ENCODE results near the gene GALNT17.

Gene GALNT17

DNA sequence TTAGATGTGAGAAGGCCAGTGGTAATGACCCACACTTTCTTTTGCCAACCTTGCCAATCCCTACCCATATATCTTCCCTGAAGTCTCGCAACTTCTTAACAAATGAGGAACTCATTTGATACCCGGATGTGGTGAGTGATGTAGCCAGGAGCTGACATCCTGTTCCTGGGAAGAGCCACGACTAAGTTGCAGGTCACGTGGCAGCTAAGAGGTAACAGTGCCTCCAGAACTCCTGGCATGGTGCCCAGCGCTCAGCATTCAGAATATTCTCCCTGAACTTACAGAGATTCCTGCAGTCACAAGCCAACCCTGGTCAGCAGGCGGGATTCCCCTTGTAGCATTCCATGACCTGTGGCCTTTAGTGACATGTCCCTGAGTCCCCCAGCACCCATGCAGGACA lies 282.5 kb downstream of the GALNT17 start:
- no peaks in the 10 kb centered on the region for H3K27me3 Mint-ChIP-seq
- peaks cover 2% of the 10 kb centered on the region for H3K36me3 Mint-ChIP-seq (ENCODE audit: low read depth)
- ATAC-seq (no peak), DNase-seq (no peak)
- no peaks in the 10 kb centered on the region for H3K4me1 Mint-ChIP-seq
- H3K9me3 Mint-ChIP-seq, result peaks cover 42% of the 10 kb centered on the region
- H3K4me3 Mint-ChIP-seq, result no peak overlapping the region
- no peak overlapping the region for H3K27ac Mint-ChIP-seq

DNA sequence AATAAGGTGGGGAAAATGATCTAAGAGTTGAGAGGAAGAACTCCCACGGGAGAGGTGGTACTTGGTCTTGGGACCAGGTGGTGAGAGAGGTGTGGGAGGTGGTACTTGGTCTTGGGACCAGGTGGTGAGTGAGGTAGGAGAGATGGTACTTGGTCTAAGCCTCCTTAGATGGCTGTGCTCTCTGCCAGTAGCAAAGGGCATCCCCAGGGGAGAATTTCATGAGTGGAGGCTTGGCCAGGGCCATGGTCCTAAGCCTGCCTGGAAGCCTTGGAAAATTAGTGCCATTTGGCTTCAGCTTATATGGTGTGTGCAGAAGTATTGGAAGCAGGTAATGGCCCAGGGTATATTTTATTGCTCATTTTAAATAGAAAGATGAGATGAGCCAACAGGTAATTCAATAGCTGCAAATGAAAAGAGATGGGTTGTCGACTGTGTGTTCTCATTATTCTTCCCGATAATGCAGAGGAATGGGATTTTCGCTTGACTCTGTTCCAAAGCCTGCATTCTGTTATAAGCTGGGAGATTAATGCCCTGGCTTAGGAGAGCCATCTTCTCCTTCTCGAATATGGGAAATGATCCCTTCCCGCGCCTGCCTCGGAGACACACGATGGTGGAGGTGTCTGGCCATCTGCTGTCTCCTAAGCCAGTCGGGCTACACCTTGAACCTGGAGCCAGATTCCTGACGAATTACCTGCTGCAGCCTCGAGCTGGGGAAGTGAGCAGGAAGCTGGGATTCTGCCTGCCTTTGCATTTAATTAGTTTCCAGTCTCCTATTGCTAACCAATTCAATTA lies 287.8 kb downstream of the GALNT17 start:
- no peak overlapping the region for H3K27ac Mint-ChIP-seq

GRCh38 chr7:71422104-71422503 lies 290.2 kb downstream of the GALNT17 start:
- no peak overlapping the region for H3K27ac Mint-ChIP-seq
- H3K4me3 Mint-ChIP-seq, result no peak overlapping the region
- DNase-seq (no peak), ATAC-seq (no peak)
- peaks cover 11% of the 10 kb centered on the region for H3K9me3 Mint-ChIP-seq
- peaks cover 2% of the 10 kb centered on the region for H3K36me3 Mint-ChIP-seq (ENCODE audit: low read depth)
- no peaks in the 10 kb centered on the region for H3K4me1 Mint-ChIP-seq
- no peaks in the 10 kb centered on the region for H3K27me3 Mint-ChIP-seq

More for the DNA sequence above, 287.8 kb downstream of the GALNT17 start:
- no peak for DNase-seq
- Mint-ChIP-seq H3K9me3 (peaks cover 18% of the 10 kb centered on the region), H3K27me3 (no peaks in the 10 kb centered on the region), H3K4me1 (no peaks in the 10 kb centered on the region), H3K36me3 (ENCODE audit: low read depth) (peaks cover 2% of the 10 kb centered on the region), H3K4me3 (no peak overlapping the region)
- ATAC-seq, result no peak

DNA sequence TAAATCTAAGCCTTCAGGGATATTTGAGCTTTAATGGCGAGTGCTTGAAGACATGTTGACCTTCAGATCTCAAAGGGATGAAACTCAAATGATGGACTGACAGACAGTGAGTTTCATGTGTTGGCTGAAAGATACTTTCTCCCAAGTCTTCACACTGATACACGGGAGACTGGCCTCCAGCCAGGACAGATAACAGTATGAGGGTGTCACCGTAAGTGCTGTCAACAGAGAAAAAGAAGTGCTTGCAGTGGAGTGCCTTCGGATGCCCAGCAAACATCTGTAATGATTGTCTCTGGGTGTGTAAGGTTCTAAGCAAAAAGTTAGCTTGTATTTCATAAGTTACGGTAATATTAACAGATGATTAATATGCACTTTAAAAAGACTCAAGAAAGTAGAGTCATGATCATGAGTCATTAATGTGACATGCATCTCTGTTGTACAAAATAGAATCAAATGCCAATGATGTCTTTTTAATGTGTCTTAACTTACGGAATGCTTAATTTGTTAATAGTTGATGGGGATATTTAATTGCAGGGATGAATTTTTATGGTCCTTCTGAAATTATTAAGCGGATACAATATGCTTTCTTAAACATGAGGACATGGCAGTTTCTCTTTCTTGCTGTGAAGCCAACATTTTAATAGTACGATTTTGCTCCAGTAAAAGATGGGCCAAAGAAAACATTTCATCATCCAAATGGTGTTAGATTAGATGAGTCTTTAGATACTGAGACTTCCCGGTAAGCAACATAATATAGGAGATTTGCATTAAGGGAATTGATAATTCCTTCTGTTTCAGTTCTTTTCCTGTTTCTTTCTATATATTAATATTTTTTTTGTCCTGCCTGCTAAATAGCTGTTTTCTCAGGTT lies 292.5 kb downstream of the GALNT17 start:
- no peaks in the 10 kb centered on the region for H3K4me1 Mint-ChIP-seq
- peaks cover 2% of the 10 kb centered on the region for H3K9me3 Mint-ChIP-seq
- no peak overlapping the region for H3K27ac Mint-ChIP-seq
- no peak overlapping the region for H3K4me3 Mint-ChIP-seq
- H3K36me3 Mint-ChIP-seq (ENCODE audit: low read depth), result peaks cover under 1% of the 10 kb centered on the region
- no peak for ATAC-seq
- no peak for DNase-seq
- H3K27me3 Mint-ChIP-seq, result no peaks in the 10 kb centered on the region

- Mint-ChIP-seq H3K4me1 (no peaks in the 10 kb centered on the region), H3K36me3 (ENCODE audit: low read depth) (no peaks in the 10 kb centered on the region), H3K27ac (no peak overlapping the region), H3K4me3 (no peak overlapping the region), H3K9me3 (peaks cover 4% of the 10 kb centered on the region), H3K27me3 (no peaks in the 10 kb centered on the region)
- ATAC-seq (no peak), DNase-seq (no peak)
These were observed 297.1 kb downstream of the GALNT17 start for GRCh38 chr7:71429083-71429482.

DNA sequence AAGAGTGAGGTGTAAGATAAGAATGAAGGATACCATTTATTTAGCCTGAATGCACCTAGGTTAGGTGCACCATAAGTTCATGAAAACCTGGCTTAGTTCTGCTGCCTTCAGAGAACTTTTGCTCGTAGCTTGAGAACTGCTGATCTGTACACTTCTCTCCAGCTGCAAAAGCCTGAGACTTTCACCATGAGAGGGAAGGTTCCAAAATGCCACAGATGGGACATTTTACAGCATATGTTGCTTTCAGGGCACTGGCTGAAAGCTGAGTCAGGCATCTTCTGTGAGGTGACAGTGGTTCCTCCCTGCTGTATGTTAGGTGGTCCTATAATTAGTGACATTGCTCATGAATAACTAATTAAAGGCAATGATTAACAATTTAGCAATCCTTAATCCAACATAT lies 298.3 kb downstream of the GALNT17 start:
- no peaks in the 10 kb centered on the region for H3K36me3 Mint-ChIP-seq (ENCODE audit: low read depth)
- DNase-seq (no peak), ATAC-seq (no peak)
- H3K4me3 Mint-ChIP-seq, result no peak overlapping the region
- no peaks in the 10 kb centered on the region for H3K27me3 Mint-ChIP-seq
- H3K9me3 Mint-ChIP-seq, result peaks cover 4% of the 10 kb centered on the region
- no peak overlapping the region for H3K27ac Mint-ChIP-seq
- no peaks in the 10 kb centered on the region for H3K4me1 Mint-ChIP-seq

- Mint-ChIP-seq H3K4me3 (no peak overlapping the region), H3K27me3 (no peaks in the 10 kb centered on the region), H3K36me3 (ENCODE audit: low read depth) (no peaks in the 10 kb centered on the region), H3K27ac (no peak overlapping the region), H3K9me3 (peaks cover 8% of the 10 kb centered on the region), H3K4me1 (no peaks in the 10 kb centered on the region)
- no peak for ATAC-seq
- no peak for DNase-seq
These were observed 307.4 kb downstream of the GALNT17 start for GRCh38 chr7:71439321-71439720.

- no peaks in the 10 kb centered on the region for H3K36me3 Mint-ChIP-seq (ENCODE audit: low read depth)
- no peaks in the 10 kb centered on the region for H3K27me3 Mint-ChIP-seq
- no peaks in the 10 kb centered on the region for H3K9me3 Mint-ChIP-seq
- no peaks in the 10 kb centered on the region for H3K4me1 Mint-ChIP-seq
- DNase-seq, result no peak
- no peak overlapping the region for H3K27ac Mint-ChIP-seq
- ATAC-seq, result no peak
- no peak overlapping the region for H3K4me3 Mint-ChIP-seq
These were observed 310.7 kb downstream of the GALNT17 start for GRCh38 chr7:71442492-71443190.

DNA sequence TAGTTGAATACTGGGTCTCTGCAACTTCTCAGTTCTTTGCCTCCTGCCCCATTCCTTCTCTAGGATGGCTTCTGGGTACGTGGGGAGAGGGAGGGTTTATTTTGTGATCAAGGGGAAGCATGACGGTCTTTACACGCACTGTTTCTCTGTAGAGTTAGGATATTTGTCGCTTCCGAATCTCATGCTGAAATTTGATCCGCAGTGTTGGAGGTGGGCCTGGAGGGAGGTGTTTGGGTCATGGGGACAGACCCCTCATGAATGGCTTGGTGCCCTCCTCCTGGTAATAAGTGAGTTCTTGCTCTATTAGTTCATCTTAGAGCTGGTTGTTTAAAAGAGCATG lies 311.2 kb downstream of the GALNT17 start:
- H3K4me1 Mint-ChIP-seq, result no peaks in the 10 kb centered on the region
- no peaks in the 10 kb centered on the region for H3K9me3 Mint-ChIP-seq
- H3K36me3 Mint-ChIP-seq (ENCODE audit: low read depth), result no peaks in the 10 kb centered on the region
- ATAC-seq, result no peak
- no peaks in the 10 kb centered on the region for H3K27me3 Mint-ChIP-seq
- DNase-seq, result no peak
- no peak overlapping the region for H3K4me3 Mint-ChIP-seq
- no peak overlapping the region for H3K27ac Mint-ChIP-seq

DNA sequence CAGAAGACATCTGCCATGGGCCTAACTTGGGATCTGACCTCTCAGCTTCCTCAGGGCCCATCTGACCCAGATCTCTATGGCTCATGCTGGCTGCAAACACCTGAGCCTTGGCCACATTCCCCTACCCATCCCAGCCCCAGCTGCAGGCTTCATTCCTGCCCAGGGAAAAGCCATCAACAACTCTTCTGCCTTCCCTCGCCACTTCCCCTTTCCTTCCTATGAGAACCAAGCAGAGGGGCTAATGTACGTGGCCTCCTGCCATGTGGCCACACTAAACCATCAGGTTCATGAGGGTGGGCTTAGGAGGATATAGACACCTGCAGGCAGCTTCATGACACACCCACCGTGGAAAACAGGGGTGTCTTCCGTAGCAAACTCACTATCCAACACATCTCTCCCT lies 312.2 kb downstream of the GALNT17 start:
- H3K4me1 Mint-ChIP-seq, result no peaks in the 10 kb centered on the region
- ATAC-seq (no peak), DNase-seq (no peak)
- H3K27ac Mint-ChIP-seq, result no peak overlapping the region
- no peaks in the 10 kb centered on the region for H3K27me3 Mint-ChIP-seq
- no peaks in the 10 kb centered on the region for H3K9me3 Mint-ChIP-seq
- H3K4me3 Mint-ChIP-seq, result no peak overlapping the region
- H3K36me3 Mint-ChIP-seq (ENCODE audit: low read depth), result no peaks in the 10 kb centered on the region

DNA sequence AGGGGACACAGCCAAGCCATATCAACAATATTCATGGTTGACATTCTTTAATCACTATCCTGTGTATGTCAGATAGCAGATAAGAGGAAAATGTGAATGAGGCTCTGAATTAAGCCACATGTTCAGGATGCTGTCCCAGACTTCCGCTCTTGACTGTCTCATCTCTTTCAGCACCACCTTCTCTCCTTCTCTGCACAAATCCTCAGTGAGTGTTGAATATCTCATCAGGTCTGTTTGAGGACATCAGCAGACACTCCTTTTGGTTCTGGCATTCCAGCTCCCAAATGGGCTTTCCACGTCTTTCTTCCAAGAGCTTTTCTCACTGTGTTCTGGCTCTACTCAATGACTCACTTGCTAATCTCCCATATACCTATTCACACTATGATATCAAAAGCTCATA lies 321.7 kb downstream of the GALNT17 start:
- Mint-ChIP-seq H3K36me3 (ENCODE audit: low read depth) (no peaks in the 10 kb centered on the region), H3K27me3 (no peaks in the 10 kb centered on the region), H3K9me3 (peaks cover 11% of the 10 kb centered on the region), H3K4me3 (no peak overlapping the region), H3K4me1 (no peaks in the 10 kb centered on the region), H3K27ac (no peak overlapping the region)
- DNase-seq (no peak), ATAC-seq (no peak)

DNA sequence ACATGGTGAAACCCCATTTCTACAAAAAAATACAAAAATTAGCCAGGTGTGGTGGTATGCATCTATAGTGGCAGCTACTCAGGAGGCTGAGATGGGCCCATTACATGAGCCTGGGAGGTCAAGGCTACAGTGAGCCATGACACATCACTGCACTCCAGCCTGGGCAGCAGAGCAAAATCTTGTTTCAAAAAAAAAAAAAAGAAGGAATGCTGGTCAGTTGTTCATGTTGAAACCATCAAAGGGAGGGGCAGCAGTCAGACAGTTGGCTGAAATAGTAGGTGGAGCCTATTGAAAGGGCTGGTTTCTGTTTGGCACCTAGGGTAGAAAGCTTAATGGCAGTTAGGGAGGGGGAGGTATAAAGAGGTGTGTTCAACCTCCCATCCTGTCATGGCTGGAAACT lies 323.0 kb downstream of the GALNT17 start:
- Mint-ChIP-seq H3K27me3 (no peaks in the 10 kb centered on the region), H3K4me1 (no peaks in the 10 kb centered on the region), H3K9me3 (peaks cover 11% of the 10 kb centered on the region), H3K4me3 (no peak overlapping the region), H3K36me3 (ENCODE audit: low read depth) (no peaks in the 10 kb centered on the region), H3K27ac (no peak overlapping the region)
- no peak for DNase-seq
- ATAC-seq, result no peak

DNA sequence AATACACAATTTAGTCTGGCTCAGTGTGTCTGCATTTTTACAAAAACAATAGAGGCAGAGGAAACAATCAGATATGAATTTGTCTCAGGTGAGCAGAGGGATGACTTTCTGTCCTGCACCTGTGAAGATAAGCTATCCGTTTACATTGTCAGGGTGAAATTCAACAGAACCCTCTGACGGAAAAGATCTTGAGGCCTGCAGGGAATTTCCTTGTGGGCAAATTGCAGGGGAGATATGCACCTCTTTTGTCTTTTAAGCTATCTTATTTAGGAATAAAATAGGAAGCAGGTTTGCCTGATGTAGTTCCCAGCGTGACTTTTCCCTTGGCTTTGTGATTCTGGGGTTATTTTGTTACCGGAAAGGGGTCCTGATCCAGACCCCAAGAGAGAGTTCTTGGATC lies 325.1 kb downstream of the GALNT17 start:
- no peak for ATAC-seq
- Mint-ChIP-seq H3K4me3 (no peak overlapping the region), H3K36me3 (ENCODE audit: low read depth) (no peaks in the 10 kb centered on the region), H3K27me3 (no peaks in the 10 kb centered on the region), H3K9me3 (peaks cover 20% of the 10 kb centered on the region), H3K4me1 (no peaks in the 10 kb centered on the region), H3K27ac (no peak overlapping the region)
- DNase-seq, result no peak

GRCh38 chr7:71457846-71458590 lies 326.1 kb downstream of the GALNT17 start:
- ATAC-seq, result no peak
- no peak overlapping the region for H3K4me3 Mint-ChIP-seq

More at GRCh38 chr7:71457846-71458590, 326.1 kb downstream of the GALNT17 start:
- Mint-ChIP-seq H3K4me1 (no peaks in the 10 kb centered on the region), H3K27ac (no peak overlapping the region), H3K27me3 (no peaks in the 10 kb centered on the region), H3K36me3 (ENCODE audit: low read depth) (no peaks in the 10 kb centered on the region), H3K9me3 (peaks cover 20% of the 10 kb centered on the region)
- no peak for DNase-seq

Measured in activated naive CD8-positive, alpha-beta T cell treated with anti-CD3 and anti-CD28 coated beads, Interleukin-2, amount 50 U/mL, for 24 hours (primary cell).